ENCODE measurements around the gene GALNT12. TPM values are rescaled to one million over a fixed set of nuclear protein-coding genes. Genes with fewer than 3 reads are reported as not detected.

The GALNT12 gene
- total and polyA plus RNA-seq, 8 donors: 9.0 to 212 (median 41.8) TPM

DNA sequence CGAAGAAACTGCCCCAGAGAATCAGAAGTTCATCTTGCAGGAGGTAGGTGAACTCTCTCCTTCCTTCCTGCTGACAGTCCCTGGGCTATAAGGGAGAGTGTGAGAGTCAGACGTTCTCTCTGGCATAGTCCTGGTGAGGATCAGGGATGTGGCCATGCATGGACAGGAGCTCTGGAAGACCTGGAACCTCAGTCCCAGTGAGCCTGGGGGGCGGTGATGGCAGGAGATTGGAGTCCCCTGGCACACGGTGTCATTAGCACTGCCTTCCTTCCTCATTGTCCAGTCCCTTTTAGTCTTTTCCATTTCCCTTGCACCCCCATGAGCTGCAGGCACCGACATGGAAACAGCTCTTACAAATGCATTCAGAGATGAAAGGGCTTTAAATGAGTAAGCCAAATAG lies 38.6 kb downstream of the GALNT12 start:
- Histone ChIP-seq H3K36me3 (peaks cover 9 to 38% (median 29%) of the 10 kb centered on the region in 4 donors), H3K27ac (no peak overlapping the region), H3K9me3 (no peaks in the 10 kb centered on the region), H3K4me3 (no peak overlapping the region), H3K27me3 (no peaks in the 10 kb centered on the region), H3K4me1 (peaks cover 0 to 25% (median 17%) of the 10 kb centered on the region in 4 donors)
- no peak for TF ChIP-seq CTCF (IDR thresholded peaks at IDR 0.05)
- no peak for TF ChIP-seq EP300 (IDR thresholded peaks at IDR 0.05)
- TF ChIP-seq POLR2A (IDR thresholded peaks at IDR 0.05): no peak
- no peak for TF ChIP-seq POLR2AphosphoS5 (IDR thresholded peaks at IDR 0.05)
- 82 to 89% (median 83%) methylated on average over 4 to 5 of the region's 5 CpGs for WGBS, 5 donors
- intact Hi-C loops (cut with DNase I; ENCODE audit: low total_unique reads): no loop called here
- no peak for DNase-seq

DNA sequence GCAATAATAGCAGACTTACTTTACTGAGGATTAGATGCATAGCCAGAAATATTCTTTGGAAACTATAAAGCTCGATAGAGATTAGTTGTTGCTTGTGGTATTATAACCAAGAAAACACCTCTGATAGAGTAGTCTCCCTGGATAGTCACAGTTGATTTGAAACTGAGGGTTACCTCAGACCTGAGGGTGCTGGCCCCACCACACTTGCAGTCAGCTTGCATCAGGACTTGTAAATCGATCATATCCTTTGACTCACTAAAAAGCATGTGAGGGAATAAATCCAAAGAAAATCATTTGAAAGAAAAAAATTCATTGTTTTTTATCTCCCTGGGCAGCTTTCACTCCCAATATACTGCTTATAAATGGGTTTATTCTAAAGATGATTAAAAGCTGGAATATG lies 39.4 kb downstream of the GALNT12 start:
- H3K27me3 ChIP-seq: no peaks in the 10 kb centered on the region
- intact Hi-C loops (cut with DNase I; ENCODE audit: low total_unique reads): no loop called here
- no peak overlapping the region for H3K4me3 ChIP-seq
- no peaks in the 10 kb centered on the region for H3K9me3 ChIP-seq
- peaks cover 0 to 25% (median 17%) of the 10 kb centered on the region in 4 donors for H3K4me1 ChIP-seq
- 77 to 86% (median 83%) methylated on average over 2 of the region's 2 CpGs for WGBS, 5 donors
- H3K36me3 ChIP-seq: peaks cover 9 to 33% (median 25%) of the 10 kb centered on the region in 4 donors
- TF ChIP-seq CTCF (IDR thresholded peaks at IDR 0.05): no peak
- TF ChIP-seq POLR2A (IDR thresholded peaks at IDR 0.05): no peak
- no peak for TF ChIP-seq POLR2AphosphoS5 (IDR thresholded peaks at IDR 0.05)
- no peak for TF ChIP-seq EP300 (IDR thresholded peaks at IDR 0.05)
- no peak overlapping the region for H3K27ac ChIP-seq
- DNase-seq: no peak

DNA sequence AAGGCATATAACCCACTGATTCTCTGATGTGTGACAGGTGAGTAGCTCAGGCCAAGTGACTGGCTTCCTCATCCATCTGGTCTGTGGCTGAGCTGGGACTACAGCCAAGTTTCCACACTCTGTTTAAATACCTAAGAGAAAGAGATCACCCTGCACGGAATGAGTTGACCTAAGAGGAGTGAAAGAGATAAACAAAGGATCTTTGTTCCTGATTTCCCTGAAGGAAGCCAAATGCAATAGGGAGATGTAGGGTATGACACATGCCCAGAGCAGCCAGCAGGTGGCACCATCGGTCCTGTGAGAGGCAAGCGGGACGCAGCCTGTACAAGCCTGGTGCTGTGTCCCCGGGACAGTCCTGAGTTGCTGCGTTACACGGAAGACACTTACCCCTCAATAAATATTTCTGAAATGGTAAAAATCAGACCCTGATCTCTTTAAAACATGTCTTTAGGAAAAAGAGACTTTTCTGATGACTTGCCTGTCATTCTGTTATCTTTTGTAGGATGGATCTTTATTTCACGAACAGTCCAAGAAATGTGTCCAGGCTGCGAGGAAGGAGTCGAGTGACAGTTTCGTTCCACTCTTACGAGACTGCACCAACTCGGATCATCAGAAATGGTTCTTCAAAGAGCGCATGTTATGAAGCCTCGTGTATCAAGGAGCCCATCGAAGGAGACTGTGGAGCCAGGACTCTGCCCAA lies 41.1 kb downstream of the GALNT12 start:
- Histone ChIP-seq H3K36me3 (peaks cover 9 to 25% (median 21%) of the 10 kb centered on the region in 4 donors), H3K27ac (peak overlapping the region in 4 of 5 donors; percentile 45 to 81 (median 62)), H3K4me3 (peak overlapping the region; percentile 22 to 27 (median 24)), H3K27me3 (no peaks in the 10 kb centered on the region), H3K9me3 (no peaks in the 10 kb centered on the region), H3K4me1 (peaks cover 0 to 30% (median 17%) of the 10 kb centered on the region in 4 donors)
- intact Hi-C loops (cut with DNase I; ENCODE audit: low total_unique reads): no loop called here
- TF ChIP-seq POLR2A (IDR thresholded peaks at IDR 0.05): no peak
- peak; percentile 10 for TF ChIP-seq EP300 (IDR thresholded peaks at IDR 0.05)
- TF ChIP-seq CTCF (IDR thresholded peaks at IDR 0.05): peak in 5 of 7 experiments; percentile 84 to 92 (median 88)
- TF ChIP-seq POLR2AphosphoS5 (IDR thresholded peaks at IDR 0.05): peak; percentile 37 to 86 (median 43)
- DNase-seq: peak; percentile 93 to 96
- 20 to 27% (median 26%) methylated on average over 16 of the region's 16 CpGs for WGBS, 5 donors

DNA sequence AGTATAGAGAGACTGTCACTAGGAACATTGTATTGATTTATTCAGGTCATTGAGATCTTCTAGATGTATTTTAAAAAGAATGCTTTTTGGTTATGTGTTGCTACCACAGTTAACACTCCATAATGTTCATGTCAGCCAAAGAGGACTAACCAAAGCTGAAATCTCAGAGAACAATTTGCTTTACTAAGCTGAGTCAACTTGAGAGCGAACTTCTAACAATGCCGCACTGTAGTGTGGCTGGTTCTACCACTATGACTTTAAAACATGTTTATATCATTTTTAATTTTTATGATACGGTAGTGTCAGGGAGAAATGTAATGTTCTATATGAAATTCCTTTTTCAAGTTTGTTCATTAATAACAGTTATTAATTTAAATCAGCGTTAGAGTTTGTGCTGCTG lies 42.1 kb downstream of the GALNT12 start:
- H3K9me3 ChIP-seq: no peaks in the 10 kb centered on the region
- peak in 1 of 2 donors; percentile 53 for DNase-seq
- WGBS, 5 donors: 47 to 58% (median 54%) methylated on average over 4 of the region's 4 CpGs
- no peaks in the 10 kb centered on the region for H3K27me3 ChIP-seq
- TF ChIP-seq CTCF (IDR thresholded peaks at IDR 0.05) (no peak), POLR2AphosphoS5 (IDR thresholded peaks at IDR 0.05) (no peak)
- H3K36me3 ChIP-seq: peaks cover 8 to 19% (median 19%) of the 10 kb centered on the region in 4 donors
- H3K4me3 ChIP-seq: no peak overlapping the region
- peaks cover 0 to 30% (median 17%) of the 10 kb centered on the region in 4 donors for H3K4me1 ChIP-seq
- H3K27ac ChIP-seq: peak overlapping the region in 2 of 5 donors; percentile 45 to 81
- intact Hi-C loops (cut with DNase I; ENCODE audit: low total_unique reads): no loop called here
